HK-2 (cell line): ENCODE results near the gene GPR34.
"Not testable (repeated sequence)": the region's sequence is repeated elsewhere in the genome, so short reads cannot be mapped to it uniquely, and the experiment has no call there.

Experiments used
- DNase-seq: peaks from one replicate; pipeline ENCODE4 v3.0.0-alpha.2; 2018; ENCODE audit not compliant: unreplicated experiment

The GPR34 gene

DNA sequence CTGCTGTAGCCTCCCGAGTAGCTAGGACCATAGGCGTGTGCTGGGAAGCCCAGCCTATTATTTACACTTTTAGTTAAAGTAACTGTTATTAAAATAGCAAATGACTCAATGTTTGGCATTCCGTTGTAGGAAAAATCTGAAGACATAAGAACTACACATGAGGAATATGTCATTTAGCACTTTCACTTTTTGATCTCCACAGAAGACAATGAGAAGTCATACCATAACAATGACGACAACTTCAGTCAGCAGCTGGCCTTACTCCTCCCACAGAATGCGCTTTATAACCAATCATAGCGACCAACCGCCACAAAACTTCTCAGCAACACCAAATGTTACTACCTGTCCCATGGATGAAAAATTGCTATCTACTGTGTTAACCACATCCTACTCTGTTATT, 6.7 kb downstream of the GPR34 start:
- DNase-seq: no peak

DNA sequence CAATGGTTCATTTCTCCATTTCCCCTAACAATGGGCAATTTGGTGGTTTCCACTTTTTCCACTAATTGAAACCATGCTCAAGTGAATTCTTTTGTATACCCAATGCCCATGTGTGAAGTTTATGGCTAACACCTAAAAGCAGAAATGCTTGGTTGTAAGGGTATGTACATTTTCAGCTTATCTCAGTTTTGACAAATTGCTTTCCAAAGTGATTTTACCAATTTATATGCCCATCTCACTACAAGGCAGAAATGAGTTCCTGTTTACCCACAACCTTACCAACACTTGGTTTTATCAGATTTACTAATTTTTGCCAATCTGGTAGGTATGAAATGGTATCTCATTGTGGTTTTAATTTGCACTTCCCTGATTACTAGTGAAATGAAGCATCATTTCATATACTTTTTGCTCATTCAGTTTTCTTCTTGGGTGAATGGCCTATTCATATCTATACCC, 14.8 kb downstream of the GPR34 start:
- DNase-seq: no peak

DNA sequence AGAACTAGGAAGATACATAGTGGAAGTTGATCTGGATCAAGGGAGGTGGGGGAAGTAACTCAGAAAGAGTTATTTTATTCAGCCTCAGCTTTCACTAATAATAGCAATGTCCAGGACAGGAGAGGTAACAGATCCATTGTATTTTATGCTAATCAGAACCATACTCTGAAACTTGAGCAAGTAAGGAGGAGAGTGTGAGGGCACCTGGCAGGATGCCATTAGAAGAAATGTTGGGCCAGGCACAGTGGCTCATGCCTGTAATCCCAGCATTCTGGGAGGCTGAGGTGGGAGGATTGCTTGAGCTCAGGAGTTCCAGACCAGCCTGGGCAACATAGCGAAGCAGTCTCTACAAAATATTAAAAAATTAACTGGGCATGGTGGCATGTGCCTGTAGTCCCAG, 16.3 kb downstream of the GPR34 start:
- DNase-seq: no peak

DNA sequence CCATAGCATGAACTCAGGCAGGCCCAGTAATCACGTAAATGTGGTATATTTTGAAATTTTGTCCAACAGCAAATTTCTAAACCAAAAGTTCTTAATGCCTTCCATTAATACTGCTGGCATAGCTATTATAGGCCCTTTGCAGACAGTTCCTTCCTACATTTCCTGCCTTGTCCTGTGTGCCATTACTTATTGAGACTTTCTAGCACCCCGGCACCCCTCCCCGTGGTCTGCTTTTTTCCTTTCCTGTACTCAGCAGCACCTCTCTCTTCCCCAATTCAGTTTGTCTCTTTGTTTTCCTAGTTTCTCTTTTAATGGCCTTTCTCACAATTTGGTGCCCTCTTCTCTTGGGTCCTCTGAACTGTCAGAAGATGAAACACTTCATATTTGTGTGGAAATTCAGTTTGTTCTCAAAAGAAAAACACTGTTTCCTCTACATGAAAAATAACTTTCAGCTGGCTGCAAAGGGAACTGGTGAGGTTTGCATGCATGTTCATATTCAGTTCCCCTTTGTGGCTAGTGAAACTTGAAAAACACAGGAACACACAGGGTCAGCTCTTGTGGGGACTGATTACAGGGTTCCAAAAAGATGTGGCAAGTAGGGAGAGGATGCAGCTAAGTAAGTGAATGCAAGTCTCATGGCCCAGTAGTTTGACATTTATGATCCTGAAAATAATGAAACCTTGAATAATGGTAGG, 17.1 kb downstream of the GPR34 start:
- no peak for DNase-seq

DNA sequence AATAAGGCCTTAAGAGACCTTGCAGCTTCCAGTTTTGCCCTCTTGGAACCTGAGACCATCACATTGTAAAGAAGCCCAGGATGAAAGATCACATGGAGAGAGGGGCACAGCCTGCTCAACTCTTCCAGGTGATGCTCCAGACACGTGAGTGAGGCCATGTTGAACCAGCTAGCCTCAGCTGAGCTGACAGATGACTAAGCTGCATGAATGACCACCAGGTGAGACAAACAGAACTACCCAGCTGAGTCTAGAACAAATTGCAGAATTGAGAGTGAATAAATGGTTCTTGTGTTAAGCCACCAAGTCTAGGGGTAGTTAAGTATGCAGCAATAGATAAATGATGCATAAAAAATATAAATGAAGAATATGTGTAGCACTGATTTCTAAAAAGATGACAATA, 18.4 kb downstream of the GPR34 start:
- no peak for DNase-seq

DNA sequence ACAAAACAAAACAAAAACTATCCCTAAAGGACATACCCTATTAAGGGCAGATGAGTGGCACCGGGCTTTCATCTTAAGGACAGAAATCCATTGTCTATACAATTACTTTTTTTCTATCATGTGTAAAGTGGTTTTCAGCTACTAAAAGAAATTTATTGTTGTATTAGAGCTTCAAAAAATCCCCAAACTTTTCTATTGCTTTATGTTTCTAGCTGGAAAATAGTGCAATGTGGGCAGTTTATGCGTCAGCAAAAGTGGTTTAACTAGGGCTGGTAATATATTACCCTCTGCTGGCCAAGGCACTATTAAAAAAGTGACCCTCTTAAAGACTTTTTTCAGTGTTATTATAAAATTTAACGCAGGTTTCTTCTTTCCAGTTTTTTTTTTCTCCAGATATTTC, 19.7 kb downstream of the GPR34 start:
- DNase-seq: no peak

DNA sequence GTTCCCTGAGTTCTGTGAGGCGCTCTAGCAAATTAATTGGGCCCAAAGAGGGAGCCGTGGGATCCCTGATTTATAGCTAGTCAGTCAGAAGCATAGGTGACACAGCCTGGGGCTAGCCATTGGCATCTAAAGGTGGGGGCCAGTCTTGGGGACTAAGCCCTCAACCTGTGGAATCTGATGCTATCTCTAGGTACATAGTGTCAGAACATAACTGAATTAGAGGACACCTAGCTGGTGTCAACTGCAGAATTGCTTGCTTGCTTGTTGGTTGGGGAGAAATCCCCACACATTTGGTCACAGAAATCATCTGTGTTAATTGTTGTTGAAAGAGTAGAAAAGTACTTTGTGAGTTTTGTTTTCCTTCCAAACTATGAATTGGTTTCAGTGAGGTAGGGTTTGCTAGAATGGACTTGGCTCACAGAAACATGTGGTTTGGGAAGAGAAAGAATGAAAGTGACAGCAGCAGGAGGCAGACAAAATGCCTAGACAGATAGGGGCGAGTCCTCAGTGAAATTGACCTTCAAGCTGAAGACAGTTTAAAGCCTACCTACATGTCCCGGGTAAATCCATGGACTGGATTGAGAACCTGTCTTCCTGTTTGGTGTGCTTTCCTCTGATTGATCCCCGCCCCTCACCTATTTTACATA, 22.4 kb downstream of the GPR34 start:
- DNase-seq: no peak

DNA sequence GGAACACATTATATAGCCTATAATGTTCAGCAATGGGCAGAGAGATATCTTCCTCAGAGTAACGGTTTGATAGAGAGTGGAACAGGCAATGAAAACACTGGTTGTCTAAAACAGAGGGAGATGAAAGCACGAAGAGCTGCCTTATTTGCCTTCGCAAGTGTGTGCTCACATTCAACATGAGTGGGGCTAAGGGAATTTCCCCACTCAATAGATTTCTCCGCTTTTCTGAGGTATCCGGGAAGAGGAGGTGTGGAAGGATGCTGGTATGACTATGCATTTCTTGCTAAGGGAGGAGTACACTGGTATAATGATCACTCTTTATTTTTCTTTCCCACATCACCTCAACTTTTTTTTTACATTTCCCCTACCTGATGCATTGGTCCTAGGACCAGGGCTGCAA, 27.4 kb downstream of the GPR34 start:
- no peak for DNase-seq

DNA sequence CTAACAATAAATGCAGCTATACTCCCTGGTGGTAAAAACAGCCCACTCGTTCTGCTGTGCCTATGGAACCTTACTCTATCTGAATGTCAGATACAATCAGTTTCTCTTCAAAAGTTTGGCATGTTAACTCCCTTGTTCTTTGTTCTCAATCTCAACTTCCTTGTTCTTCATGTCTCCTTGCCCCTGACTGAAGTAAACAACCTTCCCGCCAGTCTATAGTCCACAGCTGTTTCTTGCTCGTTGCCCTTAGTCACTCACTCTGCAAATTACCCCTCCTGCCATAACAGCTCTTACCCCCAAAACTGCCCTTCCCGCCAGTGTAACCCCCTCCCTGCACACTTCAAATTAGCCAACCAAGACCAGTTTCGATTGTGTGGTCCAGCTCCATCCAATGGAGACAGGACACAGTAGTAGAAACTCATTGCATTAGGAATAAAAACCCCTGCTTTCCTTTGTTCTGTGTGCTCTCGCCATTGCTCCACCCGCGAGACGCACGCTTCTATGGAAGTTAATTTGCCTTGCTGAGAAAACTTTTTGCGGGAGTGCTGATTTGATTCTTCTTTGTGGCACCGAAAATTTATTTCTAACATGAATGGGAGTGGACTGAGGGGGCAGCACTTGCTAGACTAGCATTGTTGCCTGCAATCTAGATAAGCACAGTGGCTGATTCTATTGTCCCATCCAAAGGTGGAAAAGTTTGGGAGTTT, 28.1 kb downstream of the GPR34 start:
- no peak for DNase-seq

DNA sequence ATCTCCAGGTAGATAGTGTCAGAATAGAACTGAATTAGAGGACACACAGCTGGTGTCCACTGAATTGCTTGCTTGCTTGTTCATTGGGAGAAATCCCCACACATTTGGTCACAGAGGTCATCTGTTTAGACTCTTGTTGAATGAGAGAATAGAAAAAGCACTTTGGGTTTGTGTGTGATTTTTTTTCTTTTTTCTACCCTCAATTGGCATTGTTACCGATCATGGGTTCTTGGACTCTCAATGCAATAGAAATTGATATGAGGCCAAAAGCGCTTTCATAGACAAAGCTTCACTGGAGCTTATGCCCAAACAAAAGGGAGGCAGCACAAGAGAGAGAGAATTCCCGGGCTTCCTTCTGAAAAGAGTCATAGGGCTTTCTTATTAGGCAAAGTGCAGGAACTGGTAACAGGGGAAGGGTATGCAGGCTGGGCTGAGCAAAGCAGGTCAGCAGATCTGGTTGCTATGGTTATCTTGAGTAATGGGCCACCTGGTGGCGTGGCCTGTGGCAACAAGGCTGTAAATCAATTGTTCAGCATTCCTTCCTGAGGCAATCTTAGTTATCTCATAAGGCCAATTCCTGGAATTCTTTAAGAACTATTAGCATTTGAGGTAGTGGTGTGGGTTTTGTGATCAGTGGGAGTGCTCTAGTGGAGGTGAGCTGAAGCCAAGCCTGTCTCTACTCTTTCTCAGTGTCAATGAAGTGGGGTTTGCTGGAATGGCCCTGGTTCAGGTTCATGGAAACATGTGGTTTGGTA, 29.9 kb downstream of the GPR34 start:
- no peak for DNase-seq

DNA sequence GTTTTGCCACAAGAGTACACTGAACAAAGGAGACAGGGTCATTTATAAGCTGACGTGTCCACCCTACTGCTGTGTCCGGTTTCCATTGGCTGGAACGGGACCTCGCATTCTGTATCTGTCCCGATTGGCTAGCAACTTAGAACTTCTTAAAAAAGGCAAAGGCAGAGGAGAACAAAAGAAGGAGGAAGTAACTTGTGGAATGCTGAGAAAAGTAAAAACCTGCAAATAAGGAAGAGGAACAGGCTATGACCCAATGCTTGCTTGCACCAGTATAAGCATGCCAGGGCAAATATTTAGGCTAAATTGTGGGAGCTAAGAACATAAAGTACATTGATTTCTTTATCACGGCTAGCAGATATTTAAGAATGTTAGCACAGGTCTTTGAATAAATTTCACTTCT, 30.8 kb downstream of the GPR34 start:
- not testable (repeated sequence) for DNase-seq

DNA sequence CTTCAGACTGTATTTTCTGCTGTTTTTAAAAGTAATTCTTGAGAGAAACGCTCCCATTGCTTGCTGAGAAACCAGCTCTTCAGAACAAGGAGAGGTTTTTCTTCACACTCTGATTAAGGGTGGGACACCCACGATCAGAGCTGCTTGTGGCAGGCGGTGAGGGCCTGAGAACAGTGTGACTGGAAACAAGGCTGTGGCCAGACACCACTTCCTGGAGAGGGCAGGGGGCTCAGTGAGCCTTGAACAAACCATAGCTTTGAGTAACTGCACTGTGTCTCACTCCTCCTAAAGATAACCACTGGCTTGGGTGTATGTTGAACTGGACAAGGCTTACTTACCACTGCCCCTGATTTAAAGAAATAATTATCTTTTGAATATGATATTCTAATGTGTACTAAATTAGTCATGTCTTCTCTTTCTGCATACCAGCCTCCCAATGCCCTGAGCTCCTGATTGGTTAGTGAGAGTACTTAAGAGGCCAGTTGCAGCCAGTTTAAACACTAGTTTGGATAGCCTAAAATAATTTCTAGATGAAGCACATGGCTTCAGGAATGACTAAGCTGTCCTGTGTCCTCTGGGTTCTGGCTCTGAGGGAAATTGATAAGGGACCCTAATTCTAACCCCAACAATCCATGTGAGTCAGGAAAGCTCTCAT, 31.5 kb downstream of the GPR34 start:
- no peak for DNase-seq

DNA sequence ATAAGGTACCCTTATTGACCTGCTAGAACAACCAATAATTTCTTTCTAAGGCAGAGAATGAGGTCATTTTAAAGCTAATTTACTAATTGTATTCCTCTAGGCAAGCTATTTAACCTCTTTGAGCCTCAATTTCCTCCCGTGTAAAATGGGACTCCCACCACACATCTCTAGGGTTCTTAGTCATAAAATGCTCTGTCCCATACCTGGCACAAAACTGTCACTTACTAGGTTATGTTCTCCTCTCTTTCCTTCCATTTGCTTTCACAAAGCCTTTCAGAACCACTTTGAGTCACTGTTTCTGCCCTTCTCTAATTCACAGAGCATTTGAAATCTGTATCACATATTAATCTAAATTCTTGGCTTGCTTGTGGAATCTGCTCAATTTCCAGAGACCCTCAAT, 32.8 kb downstream of the GPR34 start:
- no peak for DNase-seq

DNA sequence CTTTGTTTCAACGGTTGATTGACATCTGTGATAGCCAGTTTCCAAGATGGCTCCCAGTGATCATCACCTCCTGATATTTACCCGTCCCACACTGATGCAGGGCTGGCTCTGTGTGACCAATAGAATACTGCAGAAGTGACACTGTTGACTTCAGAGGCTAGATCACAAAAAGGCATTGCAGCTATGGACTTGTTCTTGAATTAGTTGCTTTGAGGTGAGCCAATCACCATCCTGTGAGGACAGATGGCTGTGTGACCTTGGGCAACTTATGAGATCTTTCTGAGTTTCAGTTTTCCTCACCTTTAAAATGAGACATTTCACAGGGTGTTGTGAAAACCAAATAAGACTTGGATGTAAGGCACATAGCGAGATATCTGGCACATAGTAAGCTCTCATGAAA, 33.4 kb downstream of the GPR34 start:
- DNase-seq: no peak

DNA sequence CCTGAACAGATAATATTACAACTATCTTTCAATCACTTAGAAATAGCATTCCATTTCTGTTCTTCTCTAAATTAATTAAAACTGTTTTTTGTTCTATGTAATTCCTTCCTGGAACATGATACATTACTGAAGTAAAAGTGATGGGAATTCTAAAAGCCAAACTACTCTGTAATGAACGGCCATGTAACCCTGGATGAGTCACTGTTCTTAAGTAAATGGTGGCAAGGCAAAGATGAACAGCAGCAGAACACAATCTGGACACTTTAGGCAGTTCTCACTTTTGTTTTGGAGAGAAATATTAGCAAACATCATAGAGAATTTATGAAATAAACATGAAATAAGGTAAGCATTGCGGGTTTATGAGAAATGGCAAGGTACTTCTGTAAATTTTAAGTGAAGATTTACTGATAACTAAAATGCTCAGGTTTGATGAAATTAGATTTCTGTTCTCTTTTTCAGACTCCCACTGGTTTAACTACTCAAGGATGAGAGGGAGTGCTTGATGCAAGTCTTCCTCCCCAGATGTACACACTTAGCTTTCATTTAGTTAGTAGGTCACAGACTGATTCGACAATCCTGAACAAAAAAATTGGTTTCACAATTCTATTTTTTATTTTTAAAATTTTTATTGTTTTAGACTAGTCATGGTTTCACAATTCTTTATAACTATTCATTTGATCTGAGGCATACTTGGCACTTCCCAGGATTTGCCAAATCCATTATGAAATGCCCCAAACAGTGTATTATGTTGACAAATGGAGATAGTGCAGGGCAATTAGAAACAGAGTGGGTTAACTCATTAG, 34.2 kb downstream of the GPR34 start:
- no peak for DNase-seq

DNA sequence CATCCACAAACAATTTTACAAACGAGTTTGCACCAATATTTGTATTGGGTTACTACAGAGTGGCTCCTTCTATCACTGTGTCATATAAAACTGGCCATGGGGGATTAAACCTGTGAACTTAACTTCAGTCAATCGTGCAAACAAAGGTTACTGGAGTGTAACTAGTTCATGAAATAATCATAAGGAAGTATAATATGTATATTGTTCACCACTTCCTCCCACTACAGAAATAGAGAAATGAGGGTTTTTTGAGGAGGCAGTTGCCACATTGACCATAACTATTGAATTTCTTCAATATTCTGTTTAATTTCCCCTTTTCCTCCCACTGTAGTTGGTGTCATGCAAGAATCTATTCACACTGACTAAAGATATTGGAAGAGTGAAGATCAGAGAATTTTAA, 35.1 kb downstream of the GPR34 start, which contains the start of gene GPR82:
GPR82 (plus strand) TSS at position 356 of the 400 bp plus-strand sequence. CDS start 2,846 bp downstream, outside the sequence.
- no peak for DNase-seq

DNA sequence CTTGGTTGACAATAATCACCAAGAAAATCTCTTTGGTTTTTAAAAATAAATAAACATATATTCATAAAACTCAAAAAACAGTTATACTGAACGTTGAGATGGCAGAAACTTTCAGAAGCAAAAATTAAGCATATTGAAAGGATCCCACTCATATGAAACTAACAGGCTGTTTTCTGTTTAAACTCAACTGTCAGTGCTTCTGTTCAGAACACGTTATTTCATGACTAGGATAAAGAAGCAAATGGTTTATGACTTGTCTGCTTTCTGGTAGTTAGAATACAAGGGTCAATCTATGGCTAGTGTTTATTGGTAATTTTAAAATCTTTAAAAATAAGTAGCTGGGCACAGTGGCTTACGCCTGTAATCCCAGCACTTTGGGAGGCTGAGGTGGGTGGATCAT, 39.4 kb downstream of the GPR34 start:
- no peak for DNase-seq

DNA sequence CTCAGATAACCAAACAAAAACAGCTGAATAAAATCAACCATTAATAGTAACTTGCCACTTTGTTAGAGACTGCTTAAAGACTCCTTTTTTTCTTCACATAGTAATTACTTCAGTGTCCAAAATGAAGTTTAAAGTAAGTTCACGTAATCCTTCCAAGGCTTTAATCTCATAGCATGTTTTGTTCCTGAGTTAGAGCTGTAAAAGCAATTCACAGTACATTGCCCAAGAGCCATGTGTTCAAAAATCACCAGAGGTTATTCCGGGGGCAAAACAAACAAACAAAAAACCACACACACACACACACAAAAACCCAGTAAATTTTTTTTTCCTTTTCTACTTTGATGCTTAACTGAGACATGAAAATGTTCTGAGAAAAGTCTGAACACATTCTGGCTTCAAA, 41.3 kb downstream of the GPR34 start:
- DNase-seq: no peak

DNA sequence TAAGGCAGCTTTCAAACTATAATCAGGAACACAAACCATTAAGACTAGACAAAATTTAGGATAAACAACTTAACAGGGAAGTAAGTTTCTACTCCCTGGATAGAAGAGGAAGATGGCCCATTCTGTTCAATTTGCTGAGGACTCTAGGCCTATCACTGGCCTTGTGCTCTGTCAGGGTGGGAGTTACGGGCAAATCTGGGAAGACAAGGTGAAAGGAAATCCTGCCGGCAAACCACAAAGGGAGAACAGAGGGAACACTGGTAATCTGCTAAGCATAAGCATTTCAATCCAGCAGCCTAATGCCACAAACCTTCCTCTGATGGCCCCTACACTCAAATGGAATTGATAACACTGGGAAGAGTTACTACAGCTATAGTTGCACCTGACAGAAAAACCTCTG, 43.5 kb downstream of the GPR34 start:
- no peak for DNase-seq

DNA sequence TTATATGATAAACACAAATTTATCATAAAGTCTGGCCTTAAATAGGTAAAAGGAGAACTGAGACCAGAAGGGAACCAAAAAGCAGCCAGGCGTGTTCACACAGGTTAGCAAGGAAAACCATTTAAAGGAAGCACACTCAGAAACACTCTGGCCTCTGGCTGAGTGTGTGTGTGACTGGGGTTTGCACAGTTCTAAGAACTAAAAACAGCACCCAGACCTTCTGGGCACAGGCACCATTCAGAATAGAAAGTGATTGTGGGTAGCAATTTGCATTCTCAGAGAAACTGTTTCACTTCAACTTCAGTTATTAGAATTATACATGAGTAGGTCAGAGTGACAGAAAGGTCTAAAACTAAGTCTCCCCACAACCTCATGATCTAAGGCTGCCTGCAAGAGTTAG, 45.2 kb downstream of the GPR34 start:
- no peak for DNase-seq

DNA sequence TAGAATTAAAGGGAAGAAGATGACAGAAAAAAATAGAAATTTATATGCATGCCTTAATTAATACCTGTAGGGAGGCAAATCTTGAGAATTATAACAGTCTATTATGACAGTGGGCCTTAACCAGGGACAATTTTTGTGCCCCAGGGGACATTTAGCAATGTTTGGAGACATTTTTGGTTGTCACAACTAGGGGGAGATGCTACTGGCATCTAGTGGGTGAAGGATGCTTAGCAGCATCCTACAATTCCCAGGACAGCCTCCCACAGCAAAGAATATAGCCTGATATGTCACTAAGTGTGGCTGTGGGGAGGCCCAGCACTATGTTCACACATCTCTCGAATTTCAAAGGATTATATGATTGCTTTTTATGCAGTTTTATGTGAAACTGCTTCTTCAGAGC, 45.8 kb downstream of the GPR34 start:
- no peak for DNase-seq
